Measurements from ENCODE around the gene IP6K2. TPM values are rescaled to one million over a fixed set of nuclear protein-coding genes. Genes with fewer than 3 reads are reported as not detected.
A peak's percentile ranks its signal among the peaks of the same experiment; 100 is the strongest.

IP6K2 gene
- total RNA-seq, 1 donor from 2014 or later = 209 TPM

DNA sequence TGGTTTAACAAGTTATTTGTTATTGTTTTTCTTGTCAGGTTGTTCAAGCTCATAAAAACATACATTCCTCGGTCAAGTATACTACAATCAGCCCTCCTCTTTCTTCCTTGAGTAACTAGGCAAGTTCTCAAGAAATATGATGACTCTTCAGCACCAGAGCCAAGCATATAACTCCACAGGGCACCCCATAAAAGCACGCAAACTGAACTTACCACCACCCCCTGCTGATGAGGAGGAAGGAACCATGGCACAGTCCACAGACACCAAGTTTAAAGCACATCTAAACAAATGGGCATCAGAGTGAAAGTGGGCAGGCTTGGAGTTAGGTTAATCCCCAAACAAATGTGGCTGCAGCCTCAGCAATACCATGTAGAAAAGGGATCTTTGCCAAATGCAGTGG is 5.3 kb downstream of the IP6K2 start:
- TF ChIP-seq, protein P1, sequence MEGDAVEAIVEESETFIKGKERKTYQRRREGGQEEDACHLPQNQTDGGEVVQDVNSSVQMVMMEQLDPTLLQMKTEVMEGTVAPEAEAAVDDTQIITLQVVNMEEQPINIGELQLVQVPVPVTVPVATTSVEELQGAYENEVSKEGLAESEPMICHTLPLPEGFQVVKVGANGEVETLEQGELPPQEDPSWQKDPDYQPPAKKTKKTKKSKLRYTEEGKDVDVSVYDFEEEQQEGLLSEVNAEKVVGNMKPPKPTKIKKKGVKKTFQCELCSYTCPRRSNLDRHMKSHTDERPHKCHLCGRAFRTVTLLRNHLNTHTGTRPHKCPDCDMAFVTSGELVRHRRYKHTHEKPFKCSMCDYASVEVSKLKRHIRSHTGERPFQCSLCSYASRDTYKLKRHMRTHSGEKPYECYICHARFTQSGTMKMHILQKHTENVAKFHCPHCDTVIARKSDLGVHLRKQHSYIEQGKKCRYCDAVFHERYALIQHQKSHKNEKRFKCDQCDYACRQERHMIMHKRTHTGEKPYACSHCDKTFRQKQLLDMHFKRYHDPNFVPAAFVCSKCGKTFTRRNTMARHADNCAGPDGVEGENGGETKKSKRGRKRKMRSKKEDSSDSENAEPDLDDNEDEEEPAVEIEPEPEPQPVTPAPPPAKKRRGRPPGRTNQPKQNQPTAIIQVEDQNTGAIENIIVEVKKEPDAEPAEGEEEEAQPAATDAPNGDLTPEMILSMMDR (IDR thresholded peaks at IDR 0.05; ENCODE audit: unreplicated experiment) = no peak
- H3K4me3 Mint-ChIP-seq = no peak overlapping the region
- DNase-seq (ENCODE audit: low spot score in 2 of 2, unreplicated experiment in 2 of 2) = no peak
- H3K4me1 Mint-ChIP-seq = peaks cover 47% of the 10 kb centered on the region
- peaks cover 30% of the 10 kb centered on the region for H3K36me3 Mint-ChIP-seq
- H3K9me3 Mint-ChIP-seq = no peaks in the 10 kb centered on the region
- H3K27me3 Mint-ChIP-seq (ENCODE audit: low read depth) = no peaks in the 10 kb centered on the region
- peak overlapping the region; percentile 32 for H3K27ac Mint-ChIP-seq

DNA sequence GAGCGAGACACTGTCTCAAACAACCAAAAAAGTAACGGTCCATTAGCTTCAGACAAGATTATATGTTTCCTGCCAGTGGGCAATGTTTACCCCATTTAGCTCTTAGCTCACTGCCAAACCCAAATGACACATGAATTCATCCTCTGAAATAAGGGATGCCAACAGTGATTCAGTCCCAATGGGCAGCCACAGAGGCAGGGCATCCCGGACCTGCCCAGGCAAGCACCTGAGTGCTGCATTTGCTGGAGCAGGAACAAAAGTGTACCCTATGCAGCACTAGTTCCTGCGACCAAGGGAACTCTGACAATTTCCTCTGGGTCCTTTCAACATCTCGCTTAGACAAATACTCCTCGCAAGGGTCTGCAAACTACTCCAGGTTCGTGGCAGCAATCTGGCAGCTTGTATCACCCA is 8.0 kb downstream of the IP6K2 start:
- TF ChIP-seq, protein P1 (IDR thresholded peaks at IDR 0.05; ENCODE audit: unreplicated experiment) = no peak
- Mint-ChIP-seq H3K27ac (peak overlapping the region; percentile 69), H3K36me3 (peaks cover 36% of the 10 kb centered on the region), H3K4me1 (peaks cover 30% of the 10 kb centered on the region), H3K9me3 (no peaks in the 10 kb centered on the region), H3K4me3 (no peak overlapping the region), H3K27me3 (ENCODE audit: low read depth) (no peaks in the 10 kb centered on the region)
- DNase-seq (ENCODE audit: low spot score in 2 of 2, unreplicated experiment in 2 of 2) = no peak

DNA sequence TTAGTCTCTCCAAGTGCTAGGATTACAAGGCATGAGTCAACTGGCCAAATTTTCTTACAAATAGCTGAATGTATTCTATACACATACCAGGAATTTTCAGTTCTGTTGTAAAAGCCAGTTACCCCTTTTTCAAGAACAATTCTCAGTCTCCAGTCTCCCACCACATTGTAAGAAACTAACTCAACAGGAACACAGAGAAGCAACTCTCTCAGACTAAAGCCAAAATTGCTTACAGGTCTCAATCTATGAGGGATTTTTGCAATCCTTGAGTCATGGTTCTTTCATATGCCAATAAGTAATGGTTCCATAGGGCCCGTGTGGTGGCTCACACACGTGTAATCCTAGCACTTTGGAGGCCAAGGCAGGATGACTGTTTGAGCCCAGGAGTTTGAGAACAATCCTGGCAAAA is 8.5 kb downstream of the IP6K2 start:
- Mint-ChIP-seq H3K9me3 (no peaks in the 10 kb centered on the region), H3K36me3 (peaks cover 36% of the 10 kb centered on the region), H3K4me1 (peaks cover 30% of the 10 kb centered on the region), H3K4me3 (no peak overlapping the region), H3K27me3 (ENCODE audit: low read depth) (no peaks in the 10 kb centered on the region), H3K27ac (peak overlapping the region; percentile 69)
- no peak for DNase-seq (ENCODE audit: low spot score in 2 of 2, unreplicated experiment in 2 of 2)
- TF ChIP-seq, protein P1 (IDR thresholded peaks at IDR 0.05; ENCODE audit: unreplicated experiment) = no peak

DNA sequence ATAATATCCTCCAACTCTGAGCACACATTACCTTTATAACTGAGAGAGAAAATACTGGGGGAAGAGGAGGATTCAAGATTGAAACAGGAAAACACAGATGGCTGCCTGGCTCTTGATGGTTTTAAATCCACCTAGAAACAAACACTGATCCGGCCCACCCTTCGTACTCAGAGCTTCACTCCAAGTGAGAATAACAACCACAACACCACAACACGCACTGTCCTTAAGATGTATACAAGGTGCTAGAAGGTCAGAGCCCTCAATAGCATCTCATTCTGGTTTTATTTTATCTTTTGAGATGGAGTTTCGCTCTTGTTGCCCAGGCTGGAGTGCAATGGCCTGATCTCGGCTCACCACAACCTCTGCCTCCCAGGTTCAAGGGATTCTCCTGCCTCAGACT is 9.9 kb downstream of the IP6K2 start:
- TF ChIP-seq, protein P1 (IDR thresholded peaks at IDR 0.05; ENCODE audit: unreplicated experiment) = no peak
- peaks cover 24% of the 10 kb centered on the region for H3K4me1 Mint-ChIP-seq
- no peak overlapping the region for H3K27ac Mint-ChIP-seq
- no peaks in the 10 kb centered on the region for H3K9me3 Mint-ChIP-seq
- peaks cover 38% of the 10 kb centered on the region for H3K36me3 Mint-ChIP-seq
- H3K4me3 Mint-ChIP-seq = no peak overlapping the region
- H3K27me3 Mint-ChIP-seq (ENCODE audit: low read depth) = no peaks in the 10 kb centered on the region
- DNase-seq (ENCODE audit: low spot score in 2 of 2, unreplicated experiment in 2 of 2) = no peak

DNA sequence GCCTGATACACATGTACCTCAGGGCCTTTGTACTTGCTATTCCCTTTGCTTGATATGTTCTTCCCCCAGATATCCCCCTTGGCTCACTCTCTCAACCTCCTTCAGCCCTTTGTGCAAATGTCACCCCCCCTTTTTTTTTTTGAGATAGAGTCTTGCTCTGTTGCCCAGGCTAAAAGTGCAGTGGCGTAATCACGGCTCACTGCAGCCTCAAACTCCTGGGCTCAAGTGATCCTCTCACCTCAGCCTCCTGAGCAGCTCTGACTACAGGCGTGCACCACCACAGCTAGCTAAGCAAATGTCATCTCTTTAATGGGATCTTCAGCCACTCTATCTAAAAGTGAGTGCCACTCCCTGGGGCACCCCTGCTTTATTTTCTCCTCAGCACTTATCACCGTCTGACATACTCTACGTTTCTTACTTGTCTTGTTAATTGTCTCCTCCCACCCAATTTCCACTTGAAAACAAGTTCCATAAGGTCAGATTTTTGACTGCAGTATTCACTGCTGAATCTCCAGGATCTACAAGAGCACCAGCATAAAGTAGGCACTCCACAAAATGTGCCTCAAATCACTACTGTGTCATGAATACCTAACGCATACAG is 14.6 kb downstream of the IP6K2 start:
- H3K4me1 Mint-ChIP-seq = peaks cover 3% of the 10 kb centered on the region
- no peaks in the 10 kb centered on the region for H3K9me3 Mint-ChIP-seq
- no peak for DNase-seq (ENCODE audit: low spot score in 2 of 2, unreplicated experiment in 2 of 2)
- H3K4me3 Mint-ChIP-seq = no peak overlapping the region
- H3K27me3 Mint-ChIP-seq (ENCODE audit: low read depth) = no peaks in the 10 kb centered on the region
- TF ChIP-seq, protein P1 (IDR thresholded peaks at IDR 0.05; ENCODE audit: unreplicated experiment) = no peak
- H3K36me3 Mint-ChIP-seq = peaks cover 31% of the 10 kb centered on the region
- no peak overlapping the region for H3K27ac Mint-ChIP-seq
